Astrocyte (in vitro differentiated cells and primary cell): Measurements from ENCODE around the gene DOCK3.

Source experiments
- EZH2 ChIP-seq: IDR thresholded peaks from 2 replicates; pipeline ENCODE4 v1.6.1; 2012; ENCODE audit warnings: mild to moderate bottlenecking, low read length, inconsistent platforms; ENCODE audit not compliant: insufficient read depth
- TF ChIP-seq, protein P1 (sequence below): IDR thresholded peaks from 2 replicates; pipeline ENCODE4 v1.5.1; 2011; ENCODE audit warnings: low read depth, mild to moderate bottlenecking, inconsistent platforms, low read length, moderate library complexity; ENCODE audit not compliant: insufficient read depth

- TF ChIP-seq, protein P1, sequence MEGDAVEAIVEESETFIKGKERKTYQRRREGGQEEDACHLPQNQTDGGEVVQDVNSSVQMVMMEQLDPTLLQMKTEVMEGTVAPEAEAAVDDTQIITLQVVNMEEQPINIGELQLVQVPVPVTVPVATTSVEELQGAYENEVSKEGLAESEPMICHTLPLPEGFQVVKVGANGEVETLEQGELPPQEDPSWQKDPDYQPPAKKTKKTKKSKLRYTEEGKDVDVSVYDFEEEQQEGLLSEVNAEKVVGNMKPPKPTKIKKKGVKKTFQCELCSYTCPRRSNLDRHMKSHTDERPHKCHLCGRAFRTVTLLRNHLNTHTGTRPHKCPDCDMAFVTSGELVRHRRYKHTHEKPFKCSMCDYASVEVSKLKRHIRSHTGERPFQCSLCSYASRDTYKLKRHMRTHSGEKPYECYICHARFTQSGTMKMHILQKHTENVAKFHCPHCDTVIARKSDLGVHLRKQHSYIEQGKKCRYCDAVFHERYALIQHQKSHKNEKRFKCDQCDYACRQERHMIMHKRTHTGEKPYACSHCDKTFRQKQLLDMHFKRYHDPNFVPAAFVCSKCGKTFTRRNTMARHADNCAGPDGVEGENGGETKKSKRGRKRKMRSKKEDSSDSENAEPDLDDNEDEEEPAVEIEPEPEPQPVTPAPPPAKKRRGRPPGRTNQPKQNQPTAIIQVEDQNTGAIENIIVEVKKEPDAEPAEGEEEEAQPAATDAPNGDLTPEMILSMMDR, result no peak
- TF ChIP-seq EZH2, result no peak
Measured at GRCh38 chr3:50947419-50947818, 272.7 kb downstream of the DOCK3 start.
